ENCODE results near the gene SIRPB2. TPM values are rescaled to one million over a fixed set of nuclear protein-coding genes. Genes with fewer than 3 reads are reported as not detected.

SIRPB2 gene
- total RNA-seq, 2 donors from 2014 or later, result not detected

DNA sequence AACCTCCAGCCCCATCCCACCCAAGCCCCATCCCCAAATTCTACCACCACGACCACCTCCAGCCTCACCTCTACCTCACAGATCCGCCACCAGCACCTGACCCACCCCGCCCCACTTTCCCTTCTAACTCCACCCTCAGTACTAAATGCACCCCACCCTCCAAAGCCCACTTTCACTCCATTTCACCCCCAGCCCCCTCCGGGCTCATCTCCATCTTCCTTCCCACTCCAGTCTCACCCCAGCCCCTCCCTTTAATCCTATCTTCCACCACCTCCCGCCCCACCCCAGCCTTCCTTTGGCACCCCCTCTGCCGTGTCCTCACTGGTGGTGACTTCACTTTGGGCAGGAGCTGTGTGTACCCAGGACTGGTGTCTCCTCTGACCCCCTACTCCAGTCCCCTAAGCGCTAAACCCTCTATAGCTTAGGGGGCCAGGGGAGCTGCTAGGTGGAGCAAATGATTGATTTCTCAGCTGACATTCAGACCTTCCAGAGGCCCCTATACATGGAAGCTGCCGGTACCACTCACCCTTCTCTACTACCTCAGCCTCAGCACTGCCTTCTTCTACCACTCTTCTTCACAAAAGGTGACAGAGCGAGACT is 21.8 kb downstream of the SIRPB2 start:
- Mint-ChIP-seq H3K4me3 (no peak overlapping the region), H3K27ac (no peak overlapping the region), H3K27me3 (ENCODE audit: insufficient read depth) (peaks cover 7% of the 10 kb centered on the region), H3K9me3 (no peaks in the 10 kb centered on the region), H3K36me3 (ENCODE audit: low read depth) (peaks cover 4% of the 10 kb centered on the region), H3K4me1 (peaks cover 22% of the 10 kb centered on the region)
- peaks cover 9% of the 10 kb centered on the region for H3K36me3 ChIP-seq (ENCODE audit: control insufficient read depth, insufficient read depth, low read length)
- H3K4me1 ChIP-seq (ENCODE audit: control insufficient read depth, insufficient read depth, low read length), result peaks cover 3% of the 10 kb centered on the region
- H3K27ac ChIP-seq (ENCODE audit: low read depth, low read length), result no peak overlapping the region
- peak; percentile 41 for DNase-seq
- TF ChIP-seq, protein P1, sequence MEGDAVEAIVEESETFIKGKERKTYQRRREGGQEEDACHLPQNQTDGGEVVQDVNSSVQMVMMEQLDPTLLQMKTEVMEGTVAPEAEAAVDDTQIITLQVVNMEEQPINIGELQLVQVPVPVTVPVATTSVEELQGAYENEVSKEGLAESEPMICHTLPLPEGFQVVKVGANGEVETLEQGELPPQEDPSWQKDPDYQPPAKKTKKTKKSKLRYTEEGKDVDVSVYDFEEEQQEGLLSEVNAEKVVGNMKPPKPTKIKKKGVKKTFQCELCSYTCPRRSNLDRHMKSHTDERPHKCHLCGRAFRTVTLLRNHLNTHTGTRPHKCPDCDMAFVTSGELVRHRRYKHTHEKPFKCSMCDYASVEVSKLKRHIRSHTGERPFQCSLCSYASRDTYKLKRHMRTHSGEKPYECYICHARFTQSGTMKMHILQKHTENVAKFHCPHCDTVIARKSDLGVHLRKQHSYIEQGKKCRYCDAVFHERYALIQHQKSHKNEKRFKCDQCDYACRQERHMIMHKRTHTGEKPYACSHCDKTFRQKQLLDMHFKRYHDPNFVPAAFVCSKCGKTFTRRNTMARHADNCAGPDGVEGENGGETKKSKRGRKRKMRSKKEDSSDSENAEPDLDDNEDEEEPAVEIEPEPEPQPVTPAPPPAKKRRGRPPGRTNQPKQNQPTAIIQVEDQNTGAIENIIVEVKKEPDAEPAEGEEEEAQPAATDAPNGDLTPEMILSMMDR (conservative IDR thresholded peaks at IDR 0.05), result no peak
- no peak overlapping the region for H3K9ac ChIP-seq (ENCODE audit: extremely low read depth, low read length, poor library complexity, severe bottlenecking)
- WGBS, 2 experiments (ENCODE audit: insufficient coverage in 1 of 2, insufficient read length in 1 of 2), result 83 to 85% methylated on average over 4 to 9 of the region's 9 CpGs
- H3K9me3 ChIP-seq (ENCODE audit: control insufficient read depth, low read length), result no peaks in the 10 kb centered on the region
- no peaks in the 10 kb centered on the region for H3K27me3 ChIP-seq (ENCODE audit: control insufficient read depth, insufficient read depth, low read length, poor library complexity, severe bottlenecking)
- no peak overlapping the region for H3K4me3 ChIP-seq (ENCODE audit: low read length)

DNA sequence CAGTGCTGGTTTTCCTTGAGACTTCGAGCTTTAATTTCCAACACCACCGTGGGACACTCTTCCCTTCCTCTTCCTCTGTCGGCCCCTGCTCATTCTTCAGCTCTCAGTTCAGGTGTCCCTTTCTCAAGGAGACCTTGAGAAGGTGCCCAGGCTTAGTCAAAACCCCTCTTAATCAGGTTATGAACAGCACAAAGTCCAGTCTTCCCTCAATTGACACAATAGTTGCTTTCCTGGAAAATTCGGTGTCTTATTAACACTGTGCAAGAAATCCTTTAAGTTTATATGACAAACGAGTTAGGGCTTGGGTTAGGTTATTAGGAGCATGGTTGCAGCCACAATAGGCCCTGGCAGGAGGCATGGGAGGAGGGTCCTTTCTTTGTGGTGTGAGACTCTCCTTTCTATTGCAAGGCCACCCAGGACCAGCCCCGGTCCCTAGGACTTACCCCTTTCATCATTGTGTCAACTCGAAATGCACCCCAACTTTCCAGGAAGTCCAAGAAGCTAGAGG is 23.0 kb downstream of the SIRPB2 start:
- H3K27me3 ChIP-seq (ENCODE audit: control insufficient read depth, insufficient read depth, low read length, poor library complexity, severe bottlenecking), result no peaks in the 10 kb centered on the region
- Mint-ChIP-seq H3K27ac (no peak overlapping the region), H3K9me3 (no peaks in the 10 kb centered on the region), H3K4me3 (no peak overlapping the region), H3K27me3 (ENCODE audit: insufficient read depth) (peaks cover 7% of the 10 kb centered on the region), H3K36me3 (ENCODE audit: low read depth) (peaks cover 15% of the 10 kb centered on the region), H3K4me1 (peaks cover 22% of the 10 kb centered on the region)
- TF ChIP-seq, protein P1 (conservative IDR thresholded peaks at IDR 0.05), result no peak
- peaks cover 3% of the 10 kb centered on the region for H3K4me1 ChIP-seq (ENCODE audit: control insufficient read depth, insufficient read depth, low read length)
- no peaks in the 10 kb centered on the region for H3K9me3 ChIP-seq (ENCODE audit: control insufficient read depth, low read length)
- H3K4me3 ChIP-seq (ENCODE audit: low read length), result no peak overlapping the region
- peaks cover 22% of the 10 kb centered on the region for H3K36me3 ChIP-seq (ENCODE audit: control insufficient read depth, insufficient read depth, low read length)
- no peak for DNase-seq
- H3K27ac ChIP-seq (ENCODE audit: low read depth, low read length), result no peak overlapping the region
- 86 to 92% methylated on average over 6 to 7 of the region's 7 CpGs for WGBS, 2 experiments (ENCODE audit: insufficient coverage in 1 of 2, insufficient read length in 1 of 2)
- H3K9ac ChIP-seq (ENCODE audit: extremely low read depth, low read length, poor library complexity, severe bottlenecking), result no peak overlapping the region

DNA sequence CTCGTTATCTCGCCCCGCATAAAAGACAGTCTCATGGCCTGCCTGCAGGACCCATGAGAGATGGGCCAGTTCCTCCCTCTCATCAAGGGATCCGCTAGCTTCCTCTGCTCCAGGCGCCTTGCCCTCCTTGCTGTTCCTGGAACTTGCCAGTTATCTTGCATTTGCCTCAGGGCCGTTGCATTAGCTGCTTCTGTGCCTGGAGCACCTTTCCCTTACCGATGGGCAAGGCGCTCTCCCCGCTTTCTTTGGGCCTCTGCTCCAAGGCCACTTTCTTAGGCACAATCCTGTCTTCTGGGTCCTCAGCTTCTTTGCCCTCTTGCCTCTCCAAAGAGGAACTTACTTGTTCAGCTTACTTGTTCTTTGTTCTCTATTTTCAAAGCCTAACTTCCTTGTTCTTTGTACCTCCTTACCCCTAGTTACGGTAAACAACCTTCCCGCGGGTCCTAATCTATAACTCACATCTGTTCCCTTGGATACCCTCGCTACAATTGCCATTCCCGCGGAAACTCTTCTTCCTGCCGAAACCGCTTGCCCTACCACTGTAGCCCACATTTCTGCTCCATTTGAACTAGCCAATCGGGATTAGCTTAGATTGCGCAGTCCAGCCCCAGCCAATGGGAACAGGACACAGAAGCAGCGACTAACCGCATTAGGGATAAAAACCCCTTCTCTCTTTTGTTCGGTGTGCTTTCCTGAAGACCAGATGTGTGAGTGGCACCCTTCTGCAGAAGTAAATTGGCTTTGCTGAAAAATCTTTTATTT is 23.7 kb downstream of the SIRPB2 start:
- 78 to 80% methylated on average over 20 to 22 of the region's 22 CpGs for WGBS, 2 experiments (ENCODE audit: insufficient coverage in 1 of 2, insufficient read length in 1 of 2)
- Mint-ChIP-seq H3K4me1 (peaks cover 22% of the 10 kb centered on the region), H3K27ac (no peak overlapping the region), H3K27me3 (ENCODE audit: insufficient read depth) (peaks cover 7% of the 10 kb centered on the region), H3K36me3 (ENCODE audit: low read depth) (peaks cover 18% of the 10 kb centered on the region), H3K4me3 (peak overlapping the region; percentile 75), H3K9me3 (no peaks in the 10 kb centered on the region)
- Histone ChIP-seq H3K9ac (ENCODE audit: extremely low read depth, low read length, poor library complexity, severe bottlenecking) (peak overlapping the region; percentile 38), H3K4me1 (ENCODE audit: control insufficient read depth, insufficient read depth, low read length) (peaks cover 3% of the 10 kb centered on the region), H3K27me3 (ENCODE audit: control insufficient read depth, insufficient read depth, low read length, poor library complexity, severe bottlenecking) (no peaks in the 10 kb centered on the region), H3K4me3 (ENCODE audit: low read length) (no peak overlapping the region), H3K9me3 (ENCODE audit: control insufficient read depth, low read length) (no peaks in the 10 kb centered on the region), H3K27ac (ENCODE audit: low read depth, low read length) (no peak overlapping the region), H3K36me3 (ENCODE audit: control insufficient read depth, insufficient read depth, low read length) (peaks cover 27% of the 10 kb centered on the region)
- TF ChIP-seq, protein P1 (conservative IDR thresholded peaks at IDR 0.05), result no peak
- peak; percentile 60 for DNase-seq
